GM12892 (cell line): ENCODE measurements around the gene BEAN1.

Experiments
- POLR2A ChIP-seq: IDR thresholded peaks from 2 replicates; pipeline ENCODE4 v1.6.1; 2011; ENCODE audit warnings: low read depth, low read length, control low read depth
- POLR2AphosphoS5 ChIP-seq: IDR thresholded peaks from 2 replicates; pipeline ENCODE4 v1.6.1; 2011; ENCODE audit warnings: low read depth, low read length, control low read depth
- TAF1 ChIP-seq: IDR thresholded peaks from 2 replicates; pipeline ENCODE4 v1.6.1; 2011; ENCODE audit warnings: low read depth, mild to moderate bottlenecking, control low read depth, low read length, borderline replicate concordance

DNA sequence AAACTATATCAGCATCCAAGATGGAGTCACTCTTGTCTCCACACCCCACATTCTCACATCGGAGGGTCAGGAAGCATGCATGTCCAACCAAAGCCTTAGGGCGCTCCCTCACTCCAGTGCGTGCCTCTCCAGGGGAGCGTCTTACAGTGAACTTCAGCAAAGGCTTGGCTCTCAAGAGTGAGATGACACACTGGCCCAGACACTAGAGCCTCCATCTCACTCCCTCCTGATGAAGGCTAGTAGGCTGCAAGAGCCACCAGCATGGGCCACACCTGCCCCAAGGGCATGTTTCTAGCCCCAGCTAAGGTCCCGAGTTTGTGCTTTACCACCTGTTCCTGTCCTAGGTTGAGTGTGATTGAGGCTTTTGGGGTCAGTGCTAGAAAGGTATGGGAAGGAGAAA lies 40.5 kb downstream of the BEAN1 start:
- TF ChIP-seq TAF1 (no peak), POLR2A (no peak), POLR2AphosphoS5 (no peak)
